SW 1271 (cell line): ENCODE data around the gene ZZZ3.
"Not testable (repeated sequence)": the region's sequence is repeated elsewhere in the genome, so short reads cannot be mapped to it uniquely, and the experiment has no call there.

ENCODE experiments used
- DNase-seq, 2 experiments: peaks; one replicate each; lab custom pipeline; 2025; lab: John Stamatoyannopoulos, UW

Gene ZZZ3

GRCh38 chr1:77670330-77670729 is 12.1 kb downstream of the ZZZ3 start:
- no peak for DNase-seq

DNA sequence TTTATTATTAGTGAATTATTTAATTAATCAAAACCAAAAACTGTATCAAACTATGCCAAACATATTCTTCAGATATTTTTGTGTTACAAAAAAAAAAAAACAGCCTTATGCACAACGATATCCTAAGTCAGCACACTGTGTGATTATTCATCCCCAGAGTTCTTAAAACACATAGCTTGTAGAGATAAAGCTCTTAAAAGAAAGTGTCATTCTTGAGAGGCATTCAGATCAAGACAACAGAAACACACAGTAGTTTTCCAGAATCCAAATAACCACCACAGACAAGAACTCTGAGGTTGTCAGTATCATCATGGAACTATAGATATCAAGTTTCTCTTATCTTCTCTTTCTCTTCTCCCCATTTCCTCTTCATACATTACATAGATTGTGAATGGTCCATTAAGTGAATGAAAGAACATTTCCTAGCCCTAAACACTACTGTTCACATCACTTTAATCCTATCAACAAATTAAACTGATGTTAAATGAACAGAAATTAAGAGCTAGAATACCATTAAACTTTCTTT is 13.5 kb downstream of the ZZZ3 start:
- DNase-seq: no peak

DNA sequence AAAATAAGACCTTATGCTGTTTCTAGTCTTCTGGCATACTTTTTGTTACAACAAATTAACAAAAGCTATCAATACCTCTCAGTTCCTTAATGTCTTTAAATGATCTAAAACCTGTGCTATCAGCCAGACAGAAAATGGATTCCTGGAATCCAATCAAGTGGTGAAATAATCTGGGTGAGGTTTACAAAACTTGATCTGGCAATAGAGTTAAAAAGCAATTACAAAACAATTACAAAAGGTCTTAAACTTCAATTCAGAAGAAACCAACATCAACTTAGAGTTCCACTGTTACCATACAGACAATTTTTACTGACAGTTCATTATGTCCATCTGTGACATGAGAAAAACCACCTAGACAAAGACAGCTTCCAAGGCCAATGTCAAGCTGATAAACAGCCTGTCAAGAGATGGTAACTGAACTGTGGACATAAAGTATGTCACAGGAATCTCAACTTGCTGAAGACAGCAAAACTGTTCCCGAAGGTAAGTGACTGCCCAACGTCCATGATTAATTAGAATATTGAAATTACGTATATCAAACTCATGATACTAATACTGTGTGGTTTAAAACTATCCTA is 17.4 kb downstream of the ZZZ3 start:
- no peak for DNase-seq

DNA sequence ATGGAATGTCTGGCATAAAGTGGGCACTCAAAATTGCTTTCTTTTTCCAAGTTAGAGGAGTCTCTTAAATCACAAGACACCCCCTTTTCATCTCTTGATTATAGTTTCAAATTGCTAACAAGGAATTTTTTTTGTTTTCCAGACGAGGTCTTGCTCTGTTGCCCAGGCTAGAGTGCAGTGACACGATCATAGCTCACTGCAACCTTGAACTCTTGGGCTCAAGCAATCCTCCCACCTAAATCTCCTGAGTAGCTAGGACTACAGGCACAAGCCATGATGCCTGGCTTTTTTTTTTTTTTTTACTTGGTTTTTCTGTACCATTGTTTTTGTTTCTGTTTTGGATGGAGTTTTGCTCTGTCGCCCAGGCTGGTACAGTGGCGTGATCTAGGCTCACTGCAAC is 20.8 kb downstream of the ZZZ3 start:
- no peak for DNase-seq

- DNase-seq: no peak
Measured at GRCh38 chr1:77659879-77660593, 22.4 kb downstream of the ZZZ3 start.

DNA sequence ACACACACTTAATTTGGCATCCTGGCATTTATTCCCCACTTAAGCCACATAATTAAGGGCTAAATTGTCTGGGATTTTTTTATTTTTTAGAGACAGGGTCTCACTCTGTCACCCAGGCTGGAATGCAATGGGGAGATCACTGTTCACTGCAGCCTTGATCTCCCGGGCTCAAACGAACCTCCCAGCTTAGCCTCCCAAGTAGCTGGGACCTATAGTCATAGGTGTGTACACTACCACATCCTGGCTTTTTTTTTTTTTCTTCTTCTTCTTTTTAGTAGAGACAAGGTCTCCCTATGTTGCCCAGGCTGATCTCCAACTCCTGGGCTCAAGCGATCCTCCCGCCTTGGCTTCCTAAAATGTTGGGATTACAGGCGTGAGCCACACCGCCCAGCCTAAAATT is 24.2 kb downstream of the ZZZ3 start:
- DNase-seq: no peak

- DNase-seq: no peak
Measured at GRCh38 chr1:77655431-77655974, 27.0 kb downstream of the ZZZ3 start.

DNA sequence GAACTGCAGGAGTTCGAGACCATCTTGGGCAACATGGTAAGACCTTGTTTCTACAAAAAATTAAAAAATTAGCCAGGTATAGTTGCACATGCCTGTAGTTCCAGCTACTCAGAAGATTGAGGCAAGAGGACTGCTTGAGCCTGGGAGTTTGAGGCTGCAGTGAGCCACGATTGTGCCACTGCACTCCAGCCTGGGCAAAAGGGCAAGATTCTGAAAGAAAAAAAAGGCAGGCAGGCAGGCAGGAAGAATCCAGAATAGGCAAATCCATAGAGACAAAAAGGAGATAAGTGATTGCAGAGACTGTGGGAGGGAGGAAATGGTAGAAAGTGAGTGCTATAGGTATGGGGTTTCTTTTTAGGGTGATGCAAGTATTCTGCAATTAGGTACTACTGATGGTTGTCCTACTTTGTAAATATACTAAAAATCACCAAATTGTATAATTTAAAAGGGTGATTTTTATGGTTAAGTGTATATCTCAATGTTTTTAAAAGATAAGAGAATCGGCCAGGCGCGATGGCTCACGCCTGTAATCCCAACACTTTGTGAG is 29.4 kb downstream of the ZZZ3 start:
- DNase-seq: no peak

DNA sequence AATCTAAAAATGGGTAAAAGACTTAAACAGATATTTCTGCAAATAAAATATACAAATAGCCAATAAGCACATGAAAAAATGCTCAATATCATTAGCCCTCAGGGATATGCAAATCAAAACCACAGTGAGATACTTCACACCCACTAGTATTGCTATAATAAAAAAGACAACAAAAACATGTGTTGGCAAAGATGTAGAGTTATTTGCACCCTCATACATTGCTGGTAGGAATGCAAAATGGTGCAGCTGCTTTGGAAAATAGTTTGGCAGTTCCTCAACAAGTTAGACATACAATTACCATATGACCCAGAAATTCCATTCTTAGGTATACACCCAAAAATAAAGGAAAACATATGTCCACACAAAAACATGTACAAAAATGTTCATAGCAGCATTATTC is 30.2 kb downstream of the ZZZ3 start:
- DNase-seq: no peak

DNA sequence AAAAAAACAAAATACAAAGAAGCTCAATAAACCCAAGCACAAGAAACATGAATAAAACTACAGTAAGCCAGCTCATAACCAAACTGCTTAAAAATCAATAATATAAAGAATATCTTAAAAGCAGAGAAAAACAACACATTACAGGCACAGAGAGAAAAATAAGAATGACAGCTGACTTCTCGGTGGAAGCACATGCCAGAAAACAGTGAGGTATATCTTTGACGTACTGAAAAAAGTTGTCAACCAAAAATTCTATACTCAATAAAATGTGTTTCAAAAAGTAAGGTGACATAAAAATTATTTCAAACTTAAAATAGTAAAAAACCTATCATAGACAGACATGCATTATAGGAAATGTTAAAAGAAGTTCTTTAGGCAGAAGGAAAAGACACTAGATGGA is 33.3 kb downstream of the ZZZ3 start:
- no peak for DNase-seq

DNA sequence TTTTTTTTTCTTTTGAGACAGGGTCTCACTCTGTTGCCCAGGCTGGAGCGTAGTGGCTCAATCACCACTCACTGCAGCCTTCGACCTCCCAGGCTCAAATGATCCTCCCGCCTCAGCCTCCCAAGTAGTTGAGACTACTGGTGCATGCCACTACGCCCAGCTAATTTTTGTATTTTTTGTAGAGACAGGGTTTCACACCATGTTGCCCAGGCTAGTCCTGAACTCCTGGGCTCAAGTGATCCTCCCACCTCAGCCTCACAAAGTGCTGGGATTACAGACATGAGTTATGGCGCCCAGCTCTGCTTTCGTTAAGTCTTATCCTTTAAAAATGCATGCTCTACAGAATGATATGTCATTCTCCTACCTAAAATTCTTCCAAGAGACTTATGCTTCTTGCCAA is 36.2 kb downstream of the ZZZ3 start:
- DNase-seq: not testable (repeated sequence)

- no peak for DNase-seq
Measured at GRCh38 chr1:77643456-77643855, 39.0 kb downstream of the ZZZ3 start.

DNA sequence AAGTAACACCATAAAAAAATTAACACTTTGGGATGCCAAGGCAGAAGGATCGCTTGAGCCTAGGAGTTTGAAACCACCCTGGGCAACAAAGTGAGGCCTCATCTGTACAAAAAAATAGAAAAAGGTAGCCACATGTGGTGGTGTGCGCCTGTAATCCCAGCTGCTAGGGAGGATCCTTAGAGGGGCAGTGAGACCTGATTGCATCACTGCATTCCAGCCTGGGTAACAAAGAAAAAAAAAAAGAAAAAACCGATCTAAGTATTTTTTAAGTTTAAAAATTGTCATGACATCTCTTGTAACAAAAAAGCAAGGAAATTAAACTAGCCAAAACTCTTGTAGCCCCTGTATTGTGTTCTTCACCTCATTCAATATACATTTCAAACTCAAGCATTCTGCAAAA is 39.5 kb downstream of the ZZZ3 start:
- DNase-seq: no peak

DNA sequence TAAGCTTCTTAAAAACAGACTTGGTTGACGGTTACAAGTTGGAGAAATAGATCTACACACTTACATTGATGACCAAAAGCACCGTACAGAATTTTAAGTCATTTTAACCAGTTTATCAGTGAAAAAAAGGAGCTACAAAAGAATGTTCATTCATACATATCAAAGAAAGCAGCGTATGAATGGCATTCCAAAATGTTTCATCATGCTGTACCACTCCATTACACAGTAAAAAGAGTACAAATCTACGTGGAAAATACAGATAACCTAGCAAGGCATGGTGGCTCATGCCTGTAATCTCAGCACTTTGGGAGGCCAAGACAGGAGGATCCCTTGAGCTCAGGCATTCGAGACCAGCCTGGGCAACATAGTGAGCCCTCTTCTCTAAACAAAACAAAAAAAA is 40.3 kb downstream of the ZZZ3 start:
- no peak for DNase-seq

DNA sequence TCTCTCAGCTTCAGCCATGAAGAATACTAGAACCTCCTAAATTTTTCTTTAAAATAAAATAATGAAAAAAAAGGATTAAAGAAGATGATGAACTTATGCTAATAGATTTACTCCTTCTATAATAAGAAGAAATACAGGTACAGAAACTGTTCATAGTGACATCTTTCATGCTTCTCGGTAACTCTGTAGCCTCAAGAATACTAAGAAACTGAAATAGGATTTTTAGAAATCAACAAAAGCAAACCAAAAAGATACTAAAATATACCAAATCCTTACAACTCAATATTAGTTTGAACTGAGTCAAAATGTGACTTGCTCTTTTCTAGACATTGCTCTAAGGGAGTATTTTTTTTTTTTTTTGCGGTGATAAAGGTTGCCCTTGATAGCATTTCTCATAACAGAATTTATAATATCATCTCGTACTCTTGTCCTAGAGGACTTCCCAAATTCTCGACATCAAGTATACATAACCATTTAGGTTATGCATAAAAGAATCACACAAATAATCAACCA is 42.8 kb downstream of the ZZZ3 start:
- no peak for DNase-seq

- DNase-seq: peak; percentile 8 to 57
Measured at GRCh38 chr1:77639056-77639455, 43.4 kb downstream of the ZZZ3 start.

- no peak for DNase-seq
Measured at GRCh38 chr1:77636864-77637263, 45.6 kb downstream of the ZZZ3 start.
